NCI-H1417 (cell line): Measurements from ENCODE around the gene PDZD8.
"Not testable (repeated sequence)": the region's sequence is repeated elsewhere in the genome, so short reads cannot be mapped to it uniquely, and the experiment has no call there.

Source experiments
- DNase-seq, 3 experiments: peaks; one replicate each; lab custom pipeline; 2025; lab: John Stamatoyannopoulos, UW

PDZD8 gene

GRCh38 chr10:117294039-117294645 lies 81.1 kb downstream of the PDZD8 start:
- DNase-seq, result no peak

DNA sequence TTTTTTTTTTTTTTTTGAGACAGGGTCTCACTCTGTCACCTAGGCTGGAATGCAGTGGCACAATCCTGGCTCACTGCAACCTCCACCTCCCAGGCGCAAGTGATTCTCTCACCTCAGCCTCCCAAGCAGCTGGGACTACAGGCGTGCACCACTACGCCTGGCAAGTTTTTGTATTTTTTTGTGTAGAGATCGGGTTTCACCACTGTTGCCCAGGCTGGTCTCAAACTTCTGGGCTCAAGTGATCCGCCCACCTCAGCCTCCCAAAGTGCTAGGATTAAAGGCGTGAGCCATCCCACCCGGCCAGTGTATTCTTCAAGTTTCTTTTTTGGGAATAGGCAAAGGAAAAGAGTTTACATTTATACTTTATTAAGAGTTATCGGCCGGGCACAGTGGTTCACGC lies 84.4 kb downstream of the PDZD8 start:
- not testable (repeated sequence) for DNase-seq

GRCh38 chr10:117284716-117285494 lies 90.3 kb downstream of the PDZD8 start:
- no peak for DNase-seq

DNA sequence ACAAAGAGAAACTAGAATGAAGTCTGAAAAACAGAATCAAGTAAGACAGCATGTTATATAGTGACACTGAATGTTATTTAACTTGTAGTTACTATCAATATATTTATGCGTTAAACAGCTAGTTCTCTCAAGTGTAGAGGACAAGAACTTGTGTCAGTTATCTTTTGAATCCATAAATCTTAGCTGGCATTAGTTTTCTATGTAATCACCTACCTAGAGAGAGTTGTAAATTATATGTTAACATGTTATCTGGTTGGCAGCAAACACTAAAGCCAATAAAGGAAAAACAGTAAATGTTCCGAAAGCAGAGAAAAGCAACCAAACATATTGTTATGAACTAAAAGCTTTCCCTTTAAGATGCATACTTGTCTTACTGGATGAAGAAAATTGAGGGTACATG lies 97.6 kb downstream of the PDZD8 start:
- DNase-seq, result no peak

- no peak for DNase-seq
Observed at GRCh38 chr10:117275121-117275520, 100.1 kb downstream of the PDZD8 start.

- no peak for DNase-seq
Observed at GRCh38 chr10:117274509-117274908, 100.7 kb downstream of the PDZD8 start.

GRCh38 chr10:117273980-117274379 lies 101.3 kb downstream of the PDZD8 start:
- no peak for DNase-seq

- DNase-seq, result no peak
Observed at GRCh38 chr10:117272195-117273076, 102.8 kb downstream of the PDZD8 start.

- no peak for DNase-seq
Observed at GRCh38 chr10:117271427-117271826, 103.8 kb downstream of the PDZD8 start.

DNA sequence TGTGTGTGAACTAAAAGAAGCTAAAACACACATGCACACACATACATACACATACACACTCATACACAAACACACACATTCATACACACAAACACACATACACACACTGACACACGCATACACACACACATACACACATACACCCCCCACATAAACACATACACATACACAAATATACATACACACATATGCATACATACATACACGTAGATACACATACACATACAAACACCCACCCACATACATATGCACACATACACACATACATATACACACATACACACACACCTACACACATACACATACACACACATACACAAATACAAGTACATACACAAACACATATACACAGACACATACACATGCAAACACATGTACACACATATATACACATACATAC lies 106.3 kb downstream of the PDZD8 start:
- DNase-seq, result no peak

DNA sequence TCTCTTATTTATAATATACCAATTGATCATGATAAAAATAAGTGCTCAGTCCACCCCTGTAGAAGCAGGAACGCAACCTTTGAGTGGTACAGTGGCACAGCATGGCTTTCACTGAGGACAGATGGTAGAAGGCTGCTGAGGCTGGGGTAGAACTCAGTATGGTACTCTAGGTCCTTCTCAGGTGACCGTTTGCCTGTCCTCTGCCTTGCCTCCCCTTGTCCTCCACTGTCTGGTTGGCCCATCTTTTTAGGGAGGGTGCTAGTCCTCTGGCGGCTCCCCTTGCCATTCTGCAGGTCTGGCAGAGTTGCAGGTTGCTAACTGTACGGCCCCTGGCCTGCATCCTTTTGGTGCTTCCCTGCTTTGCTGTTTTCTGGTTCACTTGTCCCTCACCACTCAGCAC lies 107.0 kb downstream of the PDZD8 start:
- no peak for DNase-seq

DNA sequence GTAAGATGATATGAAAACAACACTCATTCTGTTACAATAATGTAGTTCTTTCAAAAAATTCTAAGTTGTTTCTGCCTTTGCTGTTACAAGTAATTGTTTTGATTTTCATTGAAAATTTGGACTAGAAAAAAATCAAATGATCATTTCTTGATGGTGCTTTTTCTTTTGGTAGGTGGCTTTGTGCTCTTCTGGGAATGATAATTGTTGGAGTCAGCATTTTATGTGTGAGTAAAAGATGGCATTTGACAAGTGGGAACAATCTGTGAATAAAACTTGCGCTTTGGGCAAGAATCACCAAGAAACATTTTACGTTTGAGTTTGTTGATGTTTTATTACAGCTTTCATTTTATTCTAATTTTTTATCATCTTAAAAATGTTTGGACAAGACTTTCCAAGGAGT lies 108.4 kb downstream of the PDZD8 start:
- DNase-seq, result no peak

DNA sequence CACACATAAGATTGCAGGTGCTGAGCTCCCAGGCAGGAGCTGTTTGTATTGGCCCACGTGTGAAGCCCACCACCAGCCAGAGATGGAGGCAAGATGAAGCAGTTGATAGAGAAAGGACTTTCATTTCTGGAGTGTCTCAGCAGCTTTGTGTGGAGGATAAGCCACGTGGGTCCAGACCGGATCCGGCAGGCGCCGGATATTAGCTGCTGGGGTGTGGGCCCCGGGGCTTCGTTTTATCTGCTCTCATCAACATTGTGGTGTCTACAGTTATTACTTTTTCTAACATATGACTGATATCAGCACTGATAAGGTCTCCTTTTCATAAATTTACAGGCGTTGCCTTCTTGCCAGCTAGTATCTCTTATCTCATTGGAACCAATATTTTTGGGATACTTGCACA lies 108.8 kb downstream of the PDZD8 start:
- no peak for DNase-seq

GRCh38 chr10:117264782-117265181 lies 110.5 kb downstream of the PDZD8 start:
- peak in 2 of 3 experiments; percentile 74 to 91 for DNase-seq

GRCh38 chr10:117262903-117263293 lies 112.3 kb downstream of the PDZD8 start:
- DNase-seq, result no peak

DNA sequence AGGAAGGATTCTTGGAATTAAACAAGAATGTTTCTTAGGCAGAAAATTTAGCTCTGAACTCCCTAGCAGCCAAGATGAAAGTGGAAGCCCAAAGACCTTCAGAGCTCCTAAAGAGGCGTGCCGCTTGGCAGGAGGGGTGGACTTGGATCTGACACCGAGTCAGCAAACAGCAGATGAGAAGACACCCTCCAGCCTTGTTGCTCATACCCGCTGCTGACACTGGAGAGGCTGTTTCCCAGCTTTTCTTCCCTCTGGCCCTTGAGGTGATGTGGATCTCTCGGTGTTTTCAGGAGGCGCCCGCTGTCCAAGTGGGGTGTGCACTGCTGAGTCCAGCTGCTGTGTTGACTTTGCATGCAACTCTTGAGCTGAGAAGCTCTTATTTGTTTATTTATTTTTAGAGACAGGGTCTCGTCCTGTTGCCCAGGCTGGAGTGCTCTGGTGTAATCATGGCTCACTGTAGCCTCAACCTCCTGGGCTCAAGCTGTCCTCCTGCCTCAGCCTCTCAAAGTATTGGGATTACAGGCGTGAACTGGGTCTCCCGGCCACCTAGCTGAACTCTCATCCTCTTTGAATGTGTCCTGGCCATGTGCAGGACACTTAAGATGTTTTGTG lies 112.8 kb downstream of the PDZD8 start:
- DNase-seq, result no peak

GRCh38 chr10:117261501-117261900 lies 113.7 kb downstream of the PDZD8 start:
- no peak for DNase-seq

DNA sequence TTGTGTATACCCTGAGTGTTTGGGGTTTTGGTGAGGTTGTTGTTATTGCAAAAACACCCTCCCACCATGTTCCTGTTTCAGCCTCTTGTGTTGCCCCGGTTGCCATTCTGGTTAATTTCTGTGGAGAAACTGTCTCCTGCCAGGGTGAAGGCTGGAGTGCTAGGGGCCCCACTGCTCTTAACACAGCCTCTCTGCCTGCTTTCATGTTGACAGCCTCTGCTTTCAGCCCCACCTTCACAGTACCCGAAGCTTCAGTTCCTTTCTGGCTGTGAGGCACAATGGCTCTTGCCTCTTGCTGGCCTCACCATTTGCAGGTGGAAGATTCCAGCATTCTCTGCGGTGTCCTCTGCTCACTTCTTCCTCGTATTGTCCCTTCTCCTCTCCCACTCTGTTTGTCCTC lies 115.2 kb downstream of the PDZD8 start:
- no peak for DNase-seq

DNA sequence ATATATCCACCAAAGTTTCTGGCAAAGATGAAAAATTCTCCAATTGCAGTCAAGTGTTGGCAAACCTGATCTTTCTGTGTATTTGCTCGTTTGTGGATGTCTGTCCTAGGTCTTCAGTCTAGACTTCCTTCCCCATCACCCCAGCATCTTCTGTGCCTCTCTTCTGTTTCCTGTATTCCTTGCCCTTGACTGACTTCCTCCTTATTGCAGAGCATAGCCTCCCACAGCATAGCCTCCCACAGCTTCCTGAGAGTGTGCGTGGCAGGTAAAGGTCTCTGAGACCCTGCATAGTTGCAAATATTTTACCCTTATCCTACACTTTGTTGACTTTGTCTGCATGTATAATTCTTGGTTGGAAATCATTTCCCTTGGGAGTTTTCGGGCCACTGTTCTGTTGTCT lies 116.0 kb downstream of the PDZD8 start:
- no peak for DNase-seq

- peak in 1 of 3 experiments; percentile 34 for DNase-seq
Observed at GRCh38 chr10:117257721-117258120, 117.5 kb downstream of the PDZD8 start.

- no peak for DNase-seq
Observed at GRCh38 chr10:117256910-117257309, 118.3 kb downstream of the PDZD8 start.

- DNase-seq, result no peak
Observed at GRCh38 chr10:117255835-117256460, 119.3 kb downstream of the PDZD8 start.
